ENCODE data around the gene SUSD2. TPM values are rescaled to one million over a fixed set of nuclear protein-coding genes. Genes with fewer than 3 reads are reported as not detected.

The SUSD2 gene
- total and polyA plus RNA-seq, 2 of the 8 experiments (the other 6 are each of a cell fraction or from before 2014, with no cell fraction given): 2.0 to 4.8 TPM

DNA sequence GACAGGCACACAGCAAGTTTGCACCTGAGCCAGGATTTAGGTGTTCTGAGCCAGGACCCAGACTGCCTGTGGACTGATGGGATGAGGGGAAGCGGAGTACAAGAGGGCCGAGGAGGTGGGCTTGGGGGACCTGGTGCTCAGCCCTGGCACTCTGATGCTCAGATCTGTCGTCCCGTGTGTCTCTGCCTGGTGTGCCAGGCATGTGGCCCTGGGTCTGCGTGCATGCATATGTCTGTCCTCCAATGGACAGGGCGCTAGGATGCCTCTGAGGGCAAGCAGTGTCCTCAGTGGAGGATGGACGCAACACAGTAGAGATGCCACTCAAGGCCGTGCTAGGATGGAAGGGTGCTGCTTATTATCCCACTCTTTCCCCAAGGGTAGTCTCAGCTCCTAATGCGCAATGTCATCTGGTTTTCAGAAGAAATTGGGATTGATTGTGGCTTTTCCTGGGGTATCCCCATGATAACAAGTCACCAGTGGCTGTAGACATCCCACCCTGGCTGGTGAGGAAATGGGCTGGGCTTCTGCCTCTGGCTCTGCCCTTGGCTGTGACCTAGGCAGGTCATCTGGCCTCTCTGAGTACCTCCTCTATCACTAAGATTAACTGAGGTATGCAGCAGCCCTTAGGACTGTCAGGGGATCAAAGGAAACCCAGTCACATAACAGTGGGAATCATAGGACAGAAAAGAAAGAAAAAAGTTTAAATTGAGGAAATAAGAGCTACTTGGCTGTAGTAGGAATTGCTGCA is 35.7 kb upstream of the SUSD2 start:
- H3K4ac ChIP-seq (replicated peaks; ENCODE audit: insufficient read length, low read depth, low read length): no peak overlapping the region
- H3K18ac ChIP-seq (ENCODE audit: extremely low read depth, low read length): no peak overlapping the region; the same call in 1 of the 2 replicates
- H3K36me3 ChIP-seq (ENCODE audit: control insufficient read depth in 2 of 4, insufficient read depth in 4 of 4, low read length in 3 of 4): no peaks in the 10 kb centered on the region; a peak in 1 of 8 replicates
- no peak overlapping the region for H4K5ac ChIP-seq (ENCODE audit: insufficient read length, low read depth, low read length)
- H3K56ac ChIP-seq (replicated peaks; ENCODE audit: insufficient read length, low read depth, low read length): no peak overlapping the region
- H2BK120ac ChIP-seq (replicated peaks; ENCODE audit: low read depth, low read length): no peak overlapping the region
- H2AFZ ChIP-seq (ENCODE audit: low read length): no peak overlapping the region
- H3K79me1 ChIP-seq (ENCODE audit: low read depth, low read length): peaks cover 6% of the 10 kb centered on the region; the same call in 1 of the 2 replicates
- ChIA-PET POLR2A (ENCODE audit: partially characterized antibody) (interaction anchor here (1.5 to 2.6 kb wide), 3 partner anchors 10 to 35 kb away, joined by 4 to 12 read pairs (median 5); partner anchors contain the start of gene SUSD2), CTCF (ENCODE audit: partially characterized antibody) (interaction anchor here (0.6 to 5.9 kb wide), 9 partner anchors 11 to 81 kb away, joined by 3 to 67 read pairs (median 4); no protein-coding TSS in a partner anchor)
- DNase-seq (ENCODE audit: low read depth in 1 of 2, low spot score in 2 of 2): no peak
- H3K9me3 ChIP-seq (ENCODE audit: insufficient read depth in 2 of 2, low read depth in 1 of 2, low read length in 1 of 2): no peaks in the 10 kb centered on the region
- H3K27ac ChIP-seq (ENCODE audit: low read depth, low read length): no peak overlapping the region
- H3K14ac ChIP-seq (ENCODE audit: insufficient read length): no peak overlapping the region
- no peaks in the 10 kb centered on the region; the same call in 1 of the 2 replicates for H3K23me2 ChIP-seq (ENCODE audit: low read depth, low read length)
- H4K91ac ChIP-seq (replicated peaks; ENCODE audit: insufficient read length, low read length): no peak overlapping the region
- no peak overlapping the region for H2AK5ac ChIP-seq (ENCODE audit: low read depth, low read length)
- peak overlapping the region; percentile 21; the same call in 1 of the 2 replicates for H2BK12ac ChIP-seq (ENCODE audit: low read depth, low read length)
- H3K27me3 ChIP-seq (replicated peaks in 1 of 4; ENCODE audit: control insufficient read depth in 3 of 4, extremely low read depth in 1 of 4, insufficient read depth in 3 of 4, low read length in 3 of 4): no peaks in the 10 kb centered on the region
- no peak for FAIRE-seq
- H3K79me2 ChIP-seq (ENCODE audit: control insufficient read depth in 1 of 2, insufficient read depth in 2 of 2, low read length in 2 of 2): no peaks in the 10 kb centered on the region
- no peak overlapping the region for H3K4me3 ChIP-seq (ENCODE audit: extremely low read depth in 1 of 4, insufficient read depth in 2 of 4, low read depth in 3 of 4, low read length in 4 of 4)
- 92% methylated on average over 9 of the region's 9 CpGs; no CpG with 5 or more reads in 1 of the 2 experiments for WGBS, 2 experiments (ENCODE audit: extremely low coverage in 1 of 2, insufficient coverage in 1 of 2, insufficient read length in 1 of 2, insufficient replicate concordance in 2 of 2, low coverage in 1 of 2, low lambda C conversion rate in 2 of 2, missing lambda C conversion rate in 1 of 2)
- peak overlapping the region in 1 of 2 experiments; percentile 35; a peak in 1 of 4 replicates for H3K4me2 ChIP-seq (ENCODE audit: insufficient read depth in 1 of 2, low read depth in 2 of 2, low read length in 2 of 2)
- H2BK15ac ChIP-seq (ENCODE audit: low read length): no peak overlapping the region
- peaks cover 5 to 19% (median 11%) of the 10 kb centered on the region in 4 experiments for H3K4me1 ChIP-seq (replicated peaks in 1 of 4; ENCODE audit: control insufficient read depth in 3 of 4, insufficient read depth in 4 of 4, low read length in 3 of 4)
- H3K9ac ChIP-seq (replicated peaks in 1 of 4; ENCODE audit: extremely low read depth in 1 of 4, low read depth in 3 of 4, low read length in 3 of 4): no peak overlapping the region; a peak in 1 of 7 replicates
- no peak overlapping the region for H4K8ac ChIP-seq (ENCODE audit: extremely low read depth, insufficient read depth, low read length)
- 0 out of 2 replicates have a peak overlapping the region, but pooled peaks have one; percentile 28 for H2BK5ac ChIP-seq (ENCODE audit: low read depth, low read length)
- H4K20me1 ChIP-seq (replicated peaks in 1 of 2; ENCODE audit: control insufficient read depth in 1 of 2, insufficient read depth in 2 of 2, low read length in 2 of 2): peaks cover 0 to 2% of the 10 kb centered on the region in 2 experiments
- no peak overlapping the region for H2BK20ac ChIP-seq (ENCODE audit: low read length)
- no peak overlapping the region for H3K23ac ChIP-seq (ENCODE audit: insufficient read length)
- TF ChIP-seq SIRT6 (IDR thresholded peaks at IDR 0.05; ENCODE audit: low read length): no peak
- TF ChIP-seq, protein P1, sequence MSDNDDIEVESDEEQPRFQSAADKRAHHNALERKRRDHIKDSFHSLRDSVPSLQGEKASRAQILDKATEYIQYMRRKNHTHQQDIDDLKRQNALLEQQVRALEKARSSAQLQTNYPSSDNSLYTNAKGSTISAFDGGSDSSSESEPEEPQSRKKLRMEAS (IDR thresholded peaks at IDR 0.05): no peak
- no peak for TF ChIP-seq TAF1 (IDR thresholded peaks at IDR 0.05; ENCODE audit: low read depth, low read length)
- TF ChIP-seq FOSL1 (IDR thresholded peaks at IDR 0.05; ENCODE audit: insufficient read depth, low read depth, low read length): no peak
- no peak for TF ChIP-seq TBP (IDR thresholded peaks at IDR 0.05; ENCODE audit: low read depth, low read length)
- no peak for TF ChIP-seq SP4 (IDR thresholded peaks at IDR 0.05; ENCODE audit: low read length)
- no peak for TF ChIP-seq PHF8 (conservative IDR thresholded peaks at IDR 0.05; ENCODE audit: low read depth, low read length)
- no peak for TF ChIP-seq POLR2AphosphoS5 (IDR thresholded peaks at IDR 0.05; ENCODE audit: low read depth, low read length)
- no peak for TF ChIP-seq SRF (IDR thresholded peaks at IDR 0.05; ENCODE audit: low read depth, low read length)
- no peak for TF ChIP-seq NRF1 (IDR thresholded peaks at IDR 0.05; ENCODE audit: low read depth, low read length)
- no peak for TF ChIP-seq TCF12 (IDR thresholded peaks at IDR 0.05; ENCODE audit: low read depth, low read length)
- no peak for TF ChIP-seq POLR2A (IDR thresholded peaks at IDR 0.05; ENCODE audit: control extremely low read depth in 1 of 2, low read depth in 2 of 2, low read length in 2 of 2)
